ENCODE results near the gene POU6F2.

Gene POU6F2

DNA sequence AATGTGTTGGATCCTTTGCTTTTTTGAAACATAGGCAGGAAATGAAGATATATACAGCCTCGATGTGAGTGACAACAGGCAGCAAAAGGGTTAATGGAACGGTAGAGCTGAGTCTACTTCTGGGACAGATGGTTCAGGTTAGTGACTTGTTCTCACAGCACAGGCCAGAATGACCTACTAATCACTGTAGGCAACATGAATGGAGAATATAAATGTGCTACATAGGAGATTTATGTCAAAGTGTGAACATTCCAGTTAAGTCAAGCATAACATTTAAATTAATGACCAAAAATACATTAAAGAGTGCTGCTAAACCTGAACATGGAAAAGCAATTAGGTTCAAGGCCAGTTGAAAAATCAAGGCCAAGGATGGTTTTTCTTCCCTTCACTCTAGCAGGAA lies 235.2 kb downstream of the POU6F2 start:
- no peak overlapping the region for H3K27ac ChIP-seq (replicated peaks)
- TF ChIP-seq, protein P1, sequence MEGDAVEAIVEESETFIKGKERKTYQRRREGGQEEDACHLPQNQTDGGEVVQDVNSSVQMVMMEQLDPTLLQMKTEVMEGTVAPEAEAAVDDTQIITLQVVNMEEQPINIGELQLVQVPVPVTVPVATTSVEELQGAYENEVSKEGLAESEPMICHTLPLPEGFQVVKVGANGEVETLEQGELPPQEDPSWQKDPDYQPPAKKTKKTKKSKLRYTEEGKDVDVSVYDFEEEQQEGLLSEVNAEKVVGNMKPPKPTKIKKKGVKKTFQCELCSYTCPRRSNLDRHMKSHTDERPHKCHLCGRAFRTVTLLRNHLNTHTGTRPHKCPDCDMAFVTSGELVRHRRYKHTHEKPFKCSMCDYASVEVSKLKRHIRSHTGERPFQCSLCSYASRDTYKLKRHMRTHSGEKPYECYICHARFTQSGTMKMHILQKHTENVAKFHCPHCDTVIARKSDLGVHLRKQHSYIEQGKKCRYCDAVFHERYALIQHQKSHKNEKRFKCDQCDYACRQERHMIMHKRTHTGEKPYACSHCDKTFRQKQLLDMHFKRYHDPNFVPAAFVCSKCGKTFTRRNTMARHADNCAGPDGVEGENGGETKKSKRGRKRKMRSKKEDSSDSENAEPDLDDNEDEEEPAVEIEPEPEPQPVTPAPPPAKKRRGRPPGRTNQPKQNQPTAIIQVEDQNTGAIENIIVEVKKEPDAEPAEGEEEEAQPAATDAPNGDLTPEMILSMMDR (IDR thresholded peaks at IDR 0.05; ENCODE audit: insufficient read depth, low read length), result no peak
- TF ChIP-seq SPI1 (IDR thresholded peaks at IDR 0.05; ENCODE audit: borderline replicate concordance, low read depth) (no peak), GABPA (IDR thresholded peaks at IDR 0.05; ENCODE audit: low read depth) (no peak), POLR2AphosphoS5 (IDR thresholded peaks at IDR 0.05; ENCODE audit: low read depth) (no peak)
- TF ChIP-seq, protein P2, sequence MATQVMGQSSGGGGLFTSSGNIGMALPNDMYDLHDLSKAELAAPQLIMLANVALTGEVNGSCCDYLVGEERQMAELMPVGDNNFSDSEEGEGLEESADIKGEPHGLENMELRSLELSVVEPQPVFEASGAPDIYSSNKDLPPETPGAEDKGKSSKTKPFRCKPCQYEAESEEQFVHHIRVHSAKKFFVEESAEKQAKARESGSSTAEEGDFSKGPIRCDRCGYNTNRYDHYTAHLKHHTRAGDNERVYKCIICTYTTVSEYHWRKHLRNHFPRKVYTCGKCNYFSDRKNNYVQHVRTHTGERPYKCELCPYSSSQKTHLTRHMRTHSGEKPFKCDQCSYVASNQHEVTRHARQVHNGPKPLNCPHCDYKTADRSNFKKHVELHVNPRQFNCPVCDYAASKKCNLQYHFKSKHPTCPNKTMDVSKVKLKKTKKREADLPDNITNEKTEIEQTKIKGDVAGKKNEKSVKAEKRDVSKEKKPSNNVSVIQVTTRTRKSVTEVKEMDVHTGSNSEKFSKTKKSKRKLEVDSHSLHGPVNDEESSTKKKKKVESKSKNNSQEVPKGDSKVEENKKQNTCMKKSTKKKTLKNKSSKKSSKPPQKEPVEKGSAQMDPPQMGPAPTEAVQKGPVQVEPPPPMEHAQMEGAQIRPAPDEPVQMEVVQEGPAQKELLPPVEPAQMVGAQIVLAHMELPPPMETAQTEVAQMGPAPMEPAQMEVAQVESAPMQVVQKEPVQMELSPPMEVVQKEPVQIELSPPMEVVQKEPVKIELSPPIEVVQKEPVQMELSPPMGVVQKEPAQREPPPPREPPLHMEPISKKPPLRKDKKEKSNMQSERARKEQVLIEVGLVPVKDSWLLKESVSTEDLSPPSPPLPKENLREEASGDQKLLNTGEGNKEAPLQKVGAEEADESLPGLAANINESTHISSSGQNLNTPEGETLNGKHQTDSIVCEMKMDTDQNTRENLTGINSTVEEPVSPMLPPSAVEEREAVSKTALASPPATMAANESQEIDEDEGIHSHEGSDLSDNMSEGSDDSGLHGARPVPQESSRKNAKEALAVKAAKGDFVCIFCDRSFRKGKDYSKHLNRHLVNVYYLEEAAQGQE (IDR thresholded peaks at IDR 0.05; ENCODE audit: insufficient replicate concordance, low read depth), result no peak

DNA sequence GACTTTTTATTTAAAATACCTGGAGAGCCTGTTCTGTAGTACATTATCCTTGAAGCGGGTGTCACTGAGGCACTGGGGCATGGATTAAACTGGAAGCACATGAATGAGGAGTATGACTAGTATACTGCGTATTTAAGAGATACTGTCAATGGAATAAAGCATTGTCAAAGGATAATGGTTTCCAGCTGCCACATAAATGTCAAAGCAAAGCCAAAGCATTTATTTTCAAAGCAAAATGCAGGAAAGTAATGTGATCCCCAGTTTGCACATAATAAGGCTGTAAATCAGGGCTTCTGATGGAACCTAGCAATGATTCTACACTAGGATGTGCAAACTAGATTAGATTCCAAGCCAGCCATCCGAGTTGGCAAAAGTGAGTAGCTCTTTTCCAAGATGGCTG lies 240.1 kb downstream of the POU6F2 start:
- no peaks in the 10 kb centered on the region for H3K27me3 ChIP-seq (ENCODE audit: insufficient read depth, poor library complexity, severe bottlenecking)
- no peak overlapping the region for H3K27ac ChIP-seq (replicated peaks)
- DNase-seq (ENCODE audit: low read depth in 1 of 2, low spot score in 1 of 2), result no peak
- TF ChIP-seq, protein P1 (IDR thresholded peaks at IDR 0.05; ENCODE audit: insufficient read depth, low read length), result no peak
- TF ChIP-seq GABPA (IDR thresholded peaks at IDR 0.05; ENCODE audit: low read depth) (no peak), POLR2AphosphoS5 (IDR thresholded peaks at IDR 0.05; ENCODE audit: low read depth) (no peak), SPI1 (IDR thresholded peaks at IDR 0.05; ENCODE audit: borderline replicate concordance, low read depth) (no peak)
- TF ChIP-seq, protein P2 (IDR thresholded peaks at IDR 0.05; ENCODE audit: insufficient replicate concordance, low read depth), result no peak
- no peak overlapping the region for H3K4me3 ChIP-seq (replicated peaks; ENCODE audit: insufficient read depth, low read length)

More for the DNA sequence above, 235.2 kb downstream of the POU6F2 start:
- H3K4me3 ChIP-seq (replicated peaks; ENCODE audit: insufficient read depth, low read length), result no peak overlapping the region
- H3K27me3 ChIP-seq (ENCODE audit: insufficient read depth, poor library complexity, severe bottlenecking), result no peaks in the 10 kb centered on the region
- no peak for DNase-seq (ENCODE audit: low read depth in 1 of 2, low spot score in 1 of 2)

DNA sequence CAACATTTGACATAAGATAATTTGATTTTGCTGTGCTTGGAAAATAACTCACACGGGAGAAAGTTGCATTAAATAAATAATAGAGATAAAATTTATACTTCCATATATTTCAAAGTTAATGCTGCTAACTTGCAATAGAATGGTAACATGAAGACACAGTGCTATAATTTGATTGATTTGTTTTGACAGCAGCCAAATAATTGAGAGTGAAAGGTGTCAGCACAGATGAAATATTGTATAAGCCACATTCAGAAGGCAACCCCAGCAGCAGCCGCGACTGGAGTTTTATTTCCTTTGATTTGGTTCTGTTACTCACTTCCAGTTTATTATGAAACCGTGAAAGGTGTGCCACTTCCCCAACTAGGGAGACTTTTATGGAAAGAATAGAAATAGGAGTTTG lies 242.2 kb downstream of the POU6F2 start:
- Histone ChIP-seq H3K4me3 (replicated peaks; ENCODE audit: insufficient read depth, low read length) (no peak overlapping the region), H3K27ac (replicated peaks) (no peak overlapping the region), H3K27me3 (ENCODE audit: insufficient read depth, poor library complexity, severe bottlenecking) (no peaks in the 10 kb centered on the region)
- TF ChIP-seq, protein P2 (IDR thresholded peaks at IDR 0.05; ENCODE audit: insufficient replicate concordance, low read depth), result no peak
- TF ChIP-seq SPI1 (IDR thresholded peaks at IDR 0.05; ENCODE audit: borderline replicate concordance, low read depth), result no peak
- TF ChIP-seq GABPA (IDR thresholded peaks at IDR 0.05; ENCODE audit: low read depth), result no peak
- TF ChIP-seq, protein P1 (IDR thresholded peaks at IDR 0.05; ENCODE audit: insufficient read depth, low read length), result no peak
- TF ChIP-seq POLR2AphosphoS5 (IDR thresholded peaks at IDR 0.05; ENCODE audit: low read depth), result no peak
- DNase-seq (ENCODE audit: low read depth in 1 of 2, low spot score in 1 of 2), result no peak

Measured in HL-60 (cell line).